H1 (cell line): ENCODE measurements around the gene KRTAP1-3.

ENCODE experiments used
- CTCF ChIP-seq, 3 experiments: IDR thresholded peaks; 1 replicate in 2 of 3; 2 replicates in 1 of 3; pipeline versions ENCODE4 v1.5.1 to v1.6.1; 2011; ENCODE audit warnings: low read length in 3 of 3, mild to moderate bottlenecking in 3 of 3, inconsistent platforms in 2 of 3, low read depth in 1 of 3, moderate library complexity in 1 of 3; ENCODE audit not compliant: insufficient read depth in 1 of 3; ENCODE audit errors: control extremely low read depth in 1 of 3
- EGR1 ChIP-seq: IDR thresholded peaks from 2 replicates; pipeline ENCODE4 v1.6.1; 2011; ENCODE audit warnings: low read depth, low read length, borderline replicate concordance
- SIX5 ChIP-seq: IDR thresholded peaks from 2 replicates; pipeline ENCODE4 v1.6.1; 2011; ENCODE audit warnings: mild to moderate bottlenecking, low read depth, low read length
- TF ChIP-seq, protein P1 (sequence below): IDR thresholded peaks from 2 replicates; pipeline ENCODE4 v1.6.1; 2011; ENCODE audit warnings: low read depth, mild to moderate bottlenecking, low read length; ENCODE audit not compliant: insufficient read depth

DNA sequence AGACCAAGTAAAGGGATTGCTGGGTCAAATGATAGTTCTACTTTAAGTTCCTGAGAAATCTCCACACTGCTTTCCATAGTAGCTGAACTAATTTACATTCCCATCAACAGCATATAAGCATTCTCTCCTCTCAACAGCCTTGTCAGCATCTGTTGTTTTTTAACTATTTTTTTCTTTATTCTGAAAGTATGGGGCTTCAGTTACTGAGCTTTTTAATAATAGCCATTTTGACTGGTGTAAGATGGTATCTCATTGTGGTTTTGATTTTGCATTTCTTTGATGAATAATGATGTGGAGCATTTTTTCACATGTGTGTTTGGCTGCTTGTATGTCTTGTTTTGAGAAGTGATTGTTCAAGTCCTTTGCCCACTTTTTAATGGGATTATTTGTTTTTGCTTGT lies 17.9 kb upstream of the KRTAP1-3 start:
- TF ChIP-seq CTCF (IDR thresholded peaks at IDR 0.05; ENCODE audit: control extremely low read depth in 1 of 3, insufficient read depth in 1 of 3, low read depth in 1 of 3, low read length in 3 of 3) (no peak), EGR1 (no peak), SIX5 (no peak)
- TF ChIP-seq, protein P1, sequence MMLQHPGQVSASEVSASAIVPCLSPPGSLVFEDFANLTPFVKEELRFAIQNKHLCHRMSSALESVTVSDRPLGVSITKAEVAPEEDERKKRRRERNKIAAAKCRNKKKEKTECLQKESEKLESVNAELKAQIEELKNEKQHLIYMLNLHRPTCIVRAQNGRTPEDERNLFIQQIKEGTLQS, result no peak
